Progenitor cell of endocrine pancreas (in vitro differentiated cells): ENCODE results near the gene RAB10. TPM values are rescaled to one million over a fixed set of nuclear protein-coding genes. Genes with fewer than 3 reads are reported as not detected.
A peak's percentile ranks its signal among the peaks of the same experiment; 100 is the strongest.

ENCODE experiments used
- DNase-seq: peaks from one replicate; pipeline ENCODE4 v3.0.0; 2021; ENCODE audit warnings: low spot score; ENCODE audit not compliant: unreplicated experiment
- H3K27ac Mint-ChIP-seq: 2 replicates; pipeline ENCODE4 v1.8.0; 2021; ENCODE audit warnings: mild to moderate bottlenecking, moderate library complexity, mixed read lengths
- H3K27me3 Mint-ChIP-seq: 2 replicates; pipeline ENCODE4 v1.8.0; 2021; ENCODE audit warnings: mixed read lengths
- H3K36me3 Mint-ChIP-seq: 2 replicates; pipeline ENCODE4 v1.8.0; 2022; ENCODE audit warnings: mixed read lengths; ENCODE audit not compliant: insufficient read depth
- H3K4me1 Mint-ChIP-seq: 2 replicates; pipeline ENCODE4 v1.8.0; 2021; ENCODE audit warnings: low read depth, mixed read lengths
- H3K4me3 Mint-ChIP-seq: 2 replicates; pipeline ENCODE4 v1.8.0; 2021; ENCODE audit warnings: low read depth, mild to moderate bottlenecking, moderate library complexity, mixed read lengths
- H3K9me3 Mint-ChIP-seq: 2 replicates; pipeline ENCODE4 v1.8.0; 2021; ENCODE audit warnings: low read depth, mixed read lengths
- total RNA-seq: library from RNA; stranded (reverse); gene quantifications from 2 replicates; pipeline ENCODE4 v1.2.1, GENCODE V29; 2021
- TF ChIP-seq, protein P1 (sequence below): fragments of 200-600 bp; sonication (generic); IDR thresholded peaks from one replicate; pipeline ENCODE4 v1.5.0; 2021; ENCODE audit warnings: antibody characterized with exemption, mild to moderate bottlenecking; ENCODE audit not compliant: unreplicated experiment

The RAB10 gene
- total RNA-seq, 1 donor from 2014 or later, result 114 TPM

DNA sequence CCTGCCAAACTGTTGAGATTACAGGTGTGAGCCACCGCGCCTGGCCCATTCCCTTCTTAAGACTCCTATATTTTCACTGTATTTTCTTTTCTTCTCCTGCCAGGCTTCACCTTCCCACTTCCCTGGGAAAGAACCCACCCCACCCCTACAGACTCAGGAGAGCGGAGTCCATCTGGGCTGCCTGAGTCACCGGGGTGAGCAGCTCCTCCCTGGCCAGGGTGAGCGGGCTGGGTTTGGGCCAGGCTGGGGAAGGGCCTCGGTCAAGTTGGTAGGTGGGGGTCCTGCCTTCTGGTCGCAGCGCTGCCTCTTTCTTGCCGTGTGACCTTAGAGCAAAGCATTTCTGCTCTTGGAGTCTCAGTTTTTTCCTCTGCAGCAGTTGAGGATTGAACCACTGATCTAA lies 136.9 kb downstream of the RAB10 start:
- Mint-ChIP-seq H3K27ac (peak overlapping the region; percentile 87), H3K9me3 (no peaks in the 10 kb centered on the region), H3K36me3 (no peaks in the 10 kb centered on the region), H3K27me3 (peaks cover 39% of the 10 kb centered on the region), H3K4me3 (peak overlapping the region; percentile 78), H3K4me1 (peaks cover 6% of the 10 kb centered on the region)
- TF ChIP-seq, protein P1, sequence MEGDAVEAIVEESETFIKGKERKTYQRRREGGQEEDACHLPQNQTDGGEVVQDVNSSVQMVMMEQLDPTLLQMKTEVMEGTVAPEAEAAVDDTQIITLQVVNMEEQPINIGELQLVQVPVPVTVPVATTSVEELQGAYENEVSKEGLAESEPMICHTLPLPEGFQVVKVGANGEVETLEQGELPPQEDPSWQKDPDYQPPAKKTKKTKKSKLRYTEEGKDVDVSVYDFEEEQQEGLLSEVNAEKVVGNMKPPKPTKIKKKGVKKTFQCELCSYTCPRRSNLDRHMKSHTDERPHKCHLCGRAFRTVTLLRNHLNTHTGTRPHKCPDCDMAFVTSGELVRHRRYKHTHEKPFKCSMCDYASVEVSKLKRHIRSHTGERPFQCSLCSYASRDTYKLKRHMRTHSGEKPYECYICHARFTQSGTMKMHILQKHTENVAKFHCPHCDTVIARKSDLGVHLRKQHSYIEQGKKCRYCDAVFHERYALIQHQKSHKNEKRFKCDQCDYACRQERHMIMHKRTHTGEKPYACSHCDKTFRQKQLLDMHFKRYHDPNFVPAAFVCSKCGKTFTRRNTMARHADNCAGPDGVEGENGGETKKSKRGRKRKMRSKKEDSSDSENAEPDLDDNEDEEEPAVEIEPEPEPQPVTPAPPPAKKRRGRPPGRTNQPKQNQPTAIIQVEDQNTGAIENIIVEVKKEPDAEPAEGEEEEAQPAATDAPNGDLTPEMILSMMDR, result no peak
- no peak for DNase-seq

DNA sequence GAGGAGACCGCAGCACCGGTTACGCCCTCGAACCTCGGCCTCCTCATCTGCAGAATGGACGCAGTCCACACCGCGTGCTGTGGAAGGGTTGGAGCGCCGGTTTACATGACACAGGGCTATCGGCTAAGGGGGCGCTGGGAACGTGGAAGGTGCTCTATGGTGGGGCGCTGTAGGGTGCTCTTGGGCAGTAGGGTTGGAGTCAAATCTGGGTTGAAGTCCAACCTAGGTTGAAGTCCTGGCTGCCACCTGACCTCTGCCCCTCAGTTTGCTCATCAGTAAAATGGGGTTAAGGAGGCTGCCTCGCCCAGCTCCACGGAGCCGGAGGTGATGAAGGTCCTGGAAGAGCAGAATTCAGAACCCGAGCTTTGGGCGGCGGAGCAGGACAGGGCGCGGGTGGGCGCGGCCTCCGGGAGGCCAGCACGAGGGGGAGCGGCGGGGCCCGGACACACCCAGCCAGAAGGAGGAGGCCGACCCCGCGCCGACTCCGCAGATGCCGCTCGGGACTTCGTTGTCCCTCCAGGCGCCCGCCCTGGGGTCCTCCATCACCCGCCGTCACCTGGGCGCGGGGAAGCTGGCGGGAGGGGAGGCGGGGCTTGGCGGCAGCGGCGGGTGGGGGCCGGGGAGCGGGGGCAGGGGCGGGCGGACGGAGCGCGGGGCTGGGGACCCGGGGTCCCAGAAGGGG lies 138.4 kb downstream of the RAB10 start:
- TF ChIP-seq, protein P1, result no peak
- Mint-ChIP-seq H3K4me3 (peak overlapping the region; percentile 78), H3K9me3 (no peaks in the 10 kb centered on the region), H3K36me3 (peaks cover 1% of the 10 kb centered on the region), H3K4me1 (peaks cover 6% of the 10 kb centered on the region), H3K27me3 (peaks cover 45% of the 10 kb centered on the region), H3K27ac (no peak overlapping the region)
- no peak for DNase-seq

DNA sequence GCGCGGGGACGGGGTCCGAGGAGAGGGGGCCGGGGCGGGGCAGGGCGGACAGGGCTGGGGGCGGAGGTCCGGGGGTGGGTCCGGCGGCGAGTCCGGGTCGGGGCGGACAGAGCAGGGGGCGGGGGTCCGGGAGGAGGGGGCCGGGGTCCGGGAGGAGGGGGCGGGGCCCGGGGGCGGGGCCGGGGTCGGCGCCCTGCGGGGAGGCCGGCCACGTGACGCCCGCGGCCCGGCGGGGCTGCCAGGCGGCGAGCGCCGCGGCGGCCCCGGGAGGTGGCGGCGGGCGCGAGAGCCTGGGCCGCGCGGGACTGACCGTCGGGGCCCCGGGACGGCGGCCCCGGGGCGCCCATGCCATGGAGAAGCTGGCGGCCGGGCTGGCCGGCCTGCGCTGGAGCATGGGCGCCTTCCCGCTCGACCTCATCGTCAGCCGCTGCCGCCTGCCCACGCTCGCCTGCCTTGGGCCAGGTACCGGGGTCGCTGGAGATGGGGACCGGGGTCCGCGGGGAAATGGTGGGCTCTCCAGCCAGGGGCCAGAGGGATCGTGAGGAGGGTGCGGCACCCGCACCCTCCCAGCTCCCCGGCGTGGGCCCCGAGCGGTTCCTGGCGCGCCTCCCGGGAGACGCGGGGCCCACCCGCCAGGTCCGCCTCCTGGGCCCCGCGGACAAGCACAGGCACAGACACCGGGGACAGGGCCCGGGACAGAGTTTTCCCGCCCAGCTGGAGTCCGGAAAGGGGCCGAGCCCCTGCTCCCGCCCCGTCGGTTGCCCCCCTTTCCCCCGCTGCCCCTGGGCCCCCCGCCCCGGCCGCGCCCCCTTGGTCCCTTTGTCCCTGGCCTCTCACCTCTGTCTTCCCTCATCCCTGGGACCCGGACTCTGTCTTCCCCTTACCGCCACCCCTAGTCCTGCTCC lies 139.2 kb downstream of the RAB10 start, which contains the start of gene GAREM2:
Gene GAREM2, plus strand, starts transcription at position 218 of the 905 bp plus-strand sequence. Its CDS starts 133 bp downstream, at position 351.
- Mint-ChIP-seq H3K27me3 (peaks cover 47% of the 10 kb centered on the region), H3K4me3 (peak within 1 kb of the TSS; percentile 78), H3K9me3 (no peaks in the 10 kb centered on the region), H3K36me3 (peaks cover 1% of the 10 kb centered on the region), H3K27ac (peak within 1 kb of the TSS; percentile 87), H3K4me1 (peaks cover 6% of the 10 kb centered on the region)
- DNase-seq, result no peak
- TF ChIP-seq, protein P1, result no peak

DNA sequence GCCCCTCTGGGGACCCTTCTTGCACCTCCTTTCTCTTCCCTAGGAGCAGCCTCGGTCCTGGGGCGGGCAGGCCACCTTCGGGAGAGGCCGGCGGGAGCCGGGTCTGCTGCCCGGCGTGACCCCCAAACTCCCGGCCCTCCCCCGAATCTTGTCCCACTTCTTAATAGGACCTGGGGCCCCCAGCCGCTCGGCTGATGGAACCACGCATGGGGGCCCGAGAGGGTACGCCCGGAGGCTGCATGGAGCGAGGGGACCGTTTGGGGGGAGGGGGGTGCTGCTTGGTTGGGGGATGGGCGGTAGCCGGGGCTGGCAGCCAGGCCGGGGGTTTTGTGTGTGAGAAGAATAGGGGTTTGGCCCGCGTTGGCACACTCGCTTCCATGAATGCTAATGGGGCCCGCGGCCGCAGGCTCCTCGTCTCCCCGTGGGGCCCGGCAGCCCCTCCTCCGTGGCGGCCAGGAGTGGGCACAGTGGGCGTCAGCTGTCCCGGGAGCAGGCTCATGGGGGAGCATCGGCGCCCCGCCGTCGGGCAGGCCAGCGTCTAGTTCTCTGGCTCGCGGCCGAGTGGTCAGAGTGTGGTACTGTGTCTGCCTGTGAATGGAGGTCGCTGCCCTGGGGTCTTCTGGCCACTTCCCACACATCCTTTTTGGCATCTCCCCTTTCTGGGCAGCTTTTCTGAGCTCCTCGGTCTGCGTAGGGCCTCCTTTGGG lies 140.0 kb downstream of the RAB10 start:
- TF ChIP-seq, protein P1, result no peak
- peak overlapping the region; percentile 69 for H3K4me3 Mint-ChIP-seq
- H3K9me3 Mint-ChIP-seq, result no peaks in the 10 kb centered on the region
- H3K36me3 Mint-ChIP-seq, result peaks cover 1% of the 10 kb centered on the region
- H3K27me3 Mint-ChIP-seq, result peaks cover 47% of the 10 kb centered on the region
- H3K27ac Mint-ChIP-seq, result no peak overlapping the region
- H3K4me1 Mint-ChIP-seq, result peaks cover 6% of the 10 kb centered on the region
- no peak for DNase-seq
